Hematopoietic multipotent progenitor cell treated with erythropoietin and hydrocortisone succinate and interleukin-3 and kit ligand, for 6 days (in vitro differentiated cells): ENCODE measurements around the gene ZCCHC10.
"Not testable (repeated sequence)": the region's sequence is repeated elsewhere in the genome, so short reads cannot be mapped to it uniquely, and the experiment has no call there.

Experiments
- DNase-seq: peaks from one replicate; pipeline ENCODE4 v3.0.0-alpha.2; 2015

Gene ZCCHC10

DNA sequence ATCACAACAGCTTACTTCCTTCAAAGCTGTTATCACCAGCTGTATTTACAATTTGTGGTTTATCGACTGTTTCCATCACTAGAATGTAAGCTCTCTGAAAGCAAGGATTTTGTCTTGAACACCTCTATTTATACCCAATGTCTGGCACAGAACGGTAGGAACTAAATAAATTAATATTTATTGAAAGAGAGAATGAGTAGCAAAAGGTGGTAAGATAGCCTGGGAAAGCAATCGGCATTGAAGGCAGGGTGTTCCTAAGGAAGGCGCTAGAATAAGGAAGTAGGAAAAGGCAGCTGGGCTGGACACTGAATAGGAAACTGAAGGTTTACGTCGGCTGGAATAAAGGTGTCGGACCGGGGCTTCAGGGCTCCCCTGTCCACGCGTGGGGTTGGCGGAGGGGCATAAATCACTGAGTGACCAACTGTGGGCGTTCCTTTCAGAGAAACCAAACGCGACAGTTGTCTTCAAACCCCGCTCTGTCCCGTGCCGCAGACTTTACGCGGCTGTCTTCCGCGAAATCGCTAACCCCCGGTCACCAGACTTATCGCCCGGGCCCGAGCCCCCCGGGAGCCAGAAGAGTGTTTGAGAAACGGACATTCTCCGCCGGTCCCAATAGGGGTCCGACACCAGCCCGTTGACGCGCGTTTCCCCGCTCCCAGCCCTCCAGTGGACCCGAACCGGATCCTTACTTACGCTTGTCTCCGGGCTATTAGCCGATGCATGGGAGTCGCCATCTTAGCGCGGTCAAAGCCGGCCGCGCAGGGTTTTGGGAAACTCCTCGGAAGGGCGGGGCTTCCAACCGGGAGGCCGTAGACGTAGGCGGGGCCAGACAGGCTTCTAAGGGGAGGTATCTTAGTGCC, at the start of gene ZCCHC10:
ZCCHC10 (minus strand) TSS at position 746 of the 860 bp plus-strand sequence; CDS start at position 734, 12 bp downstream.
- DNase-seq: peak; percentile 98

DNA sequence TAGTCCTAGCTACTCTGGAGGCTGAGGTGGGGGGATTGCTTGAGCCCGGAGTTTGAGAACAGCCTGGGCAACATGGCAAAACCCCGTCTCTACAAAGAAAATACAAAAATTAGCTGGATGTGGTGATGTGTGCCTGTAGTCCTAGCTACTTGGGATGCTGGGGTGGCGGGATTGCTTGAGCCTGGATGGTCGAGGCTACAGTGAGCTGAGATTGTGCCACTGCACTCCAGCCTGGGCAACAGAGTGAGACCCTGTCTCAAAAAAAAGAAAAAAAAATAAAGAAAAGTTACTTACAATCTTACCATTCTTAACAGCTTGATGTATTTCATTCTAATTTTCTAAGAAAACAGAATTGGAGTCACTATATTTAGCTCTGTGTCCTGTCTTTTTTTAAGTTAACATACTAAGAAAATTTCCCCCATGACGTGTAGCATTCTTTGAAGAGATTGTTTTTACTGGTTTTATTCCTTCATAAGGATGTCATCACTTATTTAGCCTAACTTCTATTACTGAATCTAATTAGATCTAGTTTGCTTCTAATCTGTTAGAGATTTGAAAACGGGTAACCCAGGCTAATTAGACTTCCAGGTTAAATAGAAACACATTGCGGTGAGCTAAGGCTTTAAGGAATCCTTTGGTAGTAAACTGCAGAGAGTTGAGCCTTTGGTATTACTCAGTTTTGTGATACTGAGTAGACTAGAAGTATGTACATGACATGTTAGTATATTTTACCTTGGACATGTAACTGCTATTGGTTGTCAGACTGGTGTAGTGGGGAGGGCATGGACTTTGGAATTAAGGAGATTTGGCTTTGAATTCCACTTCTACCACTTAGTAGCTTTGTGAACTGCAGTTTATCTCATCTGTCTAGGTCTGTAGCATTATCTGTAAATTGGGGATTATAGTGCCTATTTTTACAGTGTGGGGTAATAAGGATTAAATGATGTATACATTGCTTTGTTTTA, 49.5 kb upstream of the ZCCHC10 start:
- DNase-seq: no peak

- no peak for DNase-seq
These were observed 45.7 kb upstream of the ZCCHC10 start for GRCh38 chr5:133072021-133072420.

- DNase-seq: no peak
These were observed 39.7 kb upstream of the ZCCHC10 start for GRCh38 chr5:133066045-133066444.

- no peak for DNase-seq
These were observed 39.1 kb upstream of the ZCCHC10 start for GRCh38 chr5:133065471-133065870.

- no peak for DNase-seq
These were observed 37.6 kb upstream of the ZCCHC10 start for GRCh38 chr5:133063965-133064364.

DNA sequence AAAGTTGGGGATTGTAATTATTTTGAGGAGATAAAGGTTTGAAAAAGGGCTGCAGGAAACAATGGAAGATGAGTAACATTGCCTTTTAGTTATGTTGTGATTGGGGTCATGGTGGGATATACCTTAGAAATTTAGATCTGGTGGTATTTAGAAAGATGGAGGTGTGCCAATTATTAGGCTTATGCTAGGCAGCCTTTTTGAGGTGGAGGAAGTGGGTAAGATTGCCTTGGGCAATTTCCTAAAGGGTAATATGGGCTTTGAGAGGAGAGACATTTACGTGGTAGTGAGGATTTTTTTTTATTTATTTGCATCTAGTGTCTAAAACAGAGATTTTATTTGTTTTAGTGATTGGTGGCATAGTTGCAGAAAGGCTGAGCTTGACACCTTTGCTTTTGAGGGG, 35.9 kb upstream of the ZCCHC10 start:
- DNase-seq: peak; percentile 60

GRCh38 chr5:133059621-133060020, 33.3 kb upstream of the ZCCHC10 start:
- DNase-seq: no peak

- DNase-seq: no peak
These were observed 30.5 kb upstream of the ZCCHC10 start for GRCh38 chr5:133056891-133057290.

- DNase-seq: no peak
These were observed 28.5 kb upstream of the ZCCHC10 start for GRCh38 chr5:133054697-133055471.

DNA sequence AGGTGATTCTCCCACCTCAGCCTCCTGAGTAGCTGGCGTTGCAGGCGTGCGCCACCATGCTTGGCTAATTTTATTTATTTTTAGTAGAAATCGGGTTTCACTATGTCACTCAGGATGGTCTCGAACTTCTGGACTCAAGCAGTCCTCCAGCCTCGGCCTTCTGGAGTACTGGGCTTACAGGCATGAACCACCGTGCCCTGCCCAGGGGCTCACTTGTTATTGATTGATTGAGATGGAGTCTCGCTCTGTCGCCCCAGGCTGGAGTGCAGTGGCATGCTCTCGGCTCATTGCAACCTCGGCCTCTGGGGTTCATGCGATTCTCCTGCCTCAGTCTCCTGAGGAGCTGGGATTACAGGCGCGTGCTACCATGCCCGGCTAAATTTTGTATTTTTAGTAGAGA, 27.1 kb upstream of the ZCCHC10 start:
- DNase-seq: no peak

DNA sequence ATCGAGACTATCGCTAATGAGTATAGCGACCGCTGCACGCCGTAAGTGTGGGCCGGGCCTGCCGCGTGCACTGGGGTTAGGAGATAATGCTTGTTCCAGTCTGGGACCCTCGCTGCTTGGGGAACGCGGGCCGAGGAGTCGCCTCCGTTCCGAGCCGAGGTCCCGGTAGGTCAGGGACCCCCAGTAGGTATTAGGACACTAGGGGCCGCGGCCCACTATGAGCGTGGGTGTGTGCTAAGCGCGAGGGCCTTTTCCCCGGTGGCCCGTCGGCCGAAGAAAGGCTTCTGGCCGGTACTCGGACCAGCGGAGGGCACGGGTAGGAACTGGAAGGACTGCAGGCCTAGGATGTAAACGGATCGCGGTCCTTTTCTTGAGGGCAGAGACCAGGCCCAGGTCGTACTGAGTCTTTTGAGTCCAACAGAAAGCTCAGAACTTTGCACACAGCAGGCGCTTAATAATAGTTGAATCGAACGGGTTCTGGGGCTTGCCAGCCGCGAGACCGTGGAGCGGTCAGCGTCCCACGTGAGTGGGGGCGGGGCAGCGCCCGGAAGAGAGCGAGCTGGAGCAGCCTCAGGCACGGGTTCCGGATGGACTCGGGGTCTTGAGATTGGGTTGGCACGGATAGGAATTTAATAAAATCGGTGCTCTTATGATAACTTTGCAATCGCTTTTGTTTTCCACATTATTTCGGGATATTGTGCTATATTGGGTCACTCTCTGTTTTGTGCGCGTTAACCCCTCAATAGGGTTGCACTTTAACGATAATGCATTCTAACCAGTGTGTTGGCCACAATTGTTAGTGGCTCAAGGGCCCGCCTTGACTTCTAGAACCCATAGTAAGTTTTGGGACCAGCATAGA, 26.2 kb upstream of the ZCCHC10 start:
- DNase-seq: peak; percentile 85

DNA sequence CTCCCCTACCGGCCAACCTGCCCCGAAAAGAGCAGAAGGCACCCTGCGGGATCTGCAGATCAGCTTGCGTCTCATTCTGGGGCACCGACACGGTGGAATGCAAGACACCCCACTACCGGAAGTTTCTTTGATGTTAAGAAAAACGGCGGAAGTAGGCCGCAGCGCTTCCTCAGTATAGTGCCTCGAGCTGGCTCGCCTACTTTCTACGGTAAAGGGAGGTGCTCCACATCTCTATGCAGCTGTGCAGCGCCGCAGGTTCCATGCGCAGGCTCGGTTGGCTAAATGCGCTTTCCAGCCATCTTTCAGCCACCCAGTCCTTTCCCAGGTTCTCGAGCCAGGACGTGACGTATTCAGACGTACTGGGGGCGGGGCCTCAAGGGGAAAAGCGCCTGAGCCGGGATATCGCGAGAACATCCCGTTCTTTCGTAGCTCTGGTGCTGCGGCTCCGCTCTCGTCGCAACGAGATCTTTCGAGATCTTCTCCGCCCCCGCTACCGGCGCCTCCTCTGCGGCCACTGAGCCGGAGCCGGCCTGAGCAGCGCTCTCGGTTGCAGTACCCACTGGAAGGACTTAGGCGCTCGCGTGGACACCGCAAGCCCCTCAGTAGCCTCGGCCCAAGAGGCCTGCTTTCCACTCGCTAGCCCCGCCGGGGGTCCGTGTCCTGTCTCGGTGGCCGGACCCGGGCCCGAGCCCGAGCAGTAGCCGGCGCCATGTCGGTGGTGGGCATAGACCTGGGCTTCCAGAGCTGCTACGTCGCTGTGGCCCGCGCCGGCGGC, 25.4 kb upstream of the ZCCHC10 start, which contains the start of gene HSPA4:
HSPA4 (plus strand) TSS at position 472 of the 775 bp plus-strand sequence; CDS start at position 710, 238 bp downstream.
- DNase-seq: peak; percentile 100

GRCh38 chr5:133051061-133051541, 24.8 kb upstream of the ZCCHC10 start:
- DNase-seq: no peak

DNA sequence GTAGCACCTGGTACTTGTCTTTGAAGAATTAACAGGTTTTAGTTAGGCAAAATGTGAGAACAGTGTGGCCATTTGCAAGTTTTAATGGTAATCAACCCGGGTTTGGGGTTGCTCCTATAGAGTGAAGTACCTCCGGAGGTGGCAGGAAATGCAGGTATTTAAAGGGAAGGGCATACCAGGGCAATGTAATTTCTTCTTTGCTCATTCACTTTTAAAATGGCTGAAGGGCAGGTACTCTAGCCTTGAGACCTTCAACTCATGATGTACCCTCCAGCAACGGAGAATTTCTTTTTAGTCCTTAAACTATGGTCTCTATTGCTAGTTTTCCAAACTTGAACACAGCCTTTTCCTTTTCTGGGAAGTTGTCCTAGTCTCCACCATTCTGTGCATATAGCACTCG, 24.2 kb upstream of the ZCCHC10 start:
- DNase-seq: no peak

DNA sequence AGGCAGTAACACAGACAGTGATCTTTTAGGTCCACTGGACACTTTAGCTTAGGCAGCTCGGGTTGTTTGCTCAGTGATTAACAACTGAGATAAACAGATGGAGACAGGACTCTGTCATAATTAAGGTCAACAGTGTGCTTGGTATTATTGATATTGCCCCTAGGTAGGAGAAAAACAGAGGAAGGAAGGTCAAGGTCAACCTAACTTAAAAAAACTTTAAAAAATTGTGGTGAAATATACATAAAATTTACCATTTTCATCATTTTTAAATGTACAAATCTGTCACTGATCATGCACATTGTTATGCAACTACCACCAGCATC, 23.3 kb upstream of the ZCCHC10 start:
- no peak for DNase-seq

DNA sequence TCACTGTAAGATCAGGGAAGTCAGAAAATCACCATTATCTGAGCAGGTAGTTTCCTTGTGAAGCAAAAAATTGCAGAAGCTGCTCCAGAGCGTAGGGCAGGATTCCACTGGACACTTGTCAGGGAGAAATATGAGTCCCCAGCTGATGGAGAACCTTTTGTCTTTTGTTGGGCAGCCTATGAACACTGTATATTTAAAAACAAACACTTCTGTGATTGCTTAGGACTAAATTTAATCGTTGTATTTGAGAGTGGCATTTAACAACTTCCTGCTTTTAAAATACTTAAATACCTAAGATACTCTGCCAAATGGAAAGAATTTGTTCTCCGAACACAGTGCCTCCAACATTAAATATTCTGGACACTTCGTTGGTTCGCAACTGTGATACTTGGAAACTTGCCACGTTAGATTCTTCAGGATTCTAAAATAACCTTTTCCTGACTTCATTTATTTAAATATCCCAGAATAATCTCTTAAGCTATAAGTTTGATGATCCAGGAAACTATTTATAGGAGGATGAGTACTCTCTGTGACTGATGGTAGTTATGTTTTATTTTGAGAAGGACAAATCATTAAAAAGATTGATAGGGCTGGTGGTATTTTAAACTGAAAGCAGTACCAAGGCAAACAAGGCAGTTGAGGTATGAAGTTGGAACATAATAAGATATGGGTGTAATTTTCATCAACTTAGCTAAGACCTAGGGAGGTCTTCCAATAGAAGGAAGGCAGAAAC, 22.8 kb upstream of the ZCCHC10 start:
- DNase-seq: no peak

DNA sequence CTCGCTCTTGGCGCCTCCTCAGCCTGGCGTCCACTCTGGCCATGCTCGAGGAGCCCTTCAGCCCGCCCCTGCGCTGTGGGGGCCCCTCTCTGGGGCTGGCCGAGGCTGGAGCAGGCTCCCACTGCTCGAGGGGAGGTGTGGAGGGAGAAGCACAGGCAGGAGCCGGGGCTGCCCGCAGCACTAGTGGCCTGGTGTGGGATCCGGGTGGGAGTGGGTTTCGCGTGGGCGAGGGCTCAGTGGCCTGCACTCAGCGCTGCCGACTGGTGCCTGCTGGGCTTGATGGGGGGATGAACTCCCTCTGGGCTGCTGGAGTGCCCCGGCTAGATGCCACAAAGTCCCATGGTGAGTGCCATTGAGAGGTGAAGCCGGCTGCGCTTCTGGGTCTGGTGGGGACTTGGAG, 21.1 kb upstream of the ZCCHC10 start:
- DNase-seq: no peak

- not testable (repeated sequence) for DNase-seq
These were observed 20.2 kb upstream of the ZCCHC10 start for GRCh38 chr5:133046560-133046959.

DNA sequence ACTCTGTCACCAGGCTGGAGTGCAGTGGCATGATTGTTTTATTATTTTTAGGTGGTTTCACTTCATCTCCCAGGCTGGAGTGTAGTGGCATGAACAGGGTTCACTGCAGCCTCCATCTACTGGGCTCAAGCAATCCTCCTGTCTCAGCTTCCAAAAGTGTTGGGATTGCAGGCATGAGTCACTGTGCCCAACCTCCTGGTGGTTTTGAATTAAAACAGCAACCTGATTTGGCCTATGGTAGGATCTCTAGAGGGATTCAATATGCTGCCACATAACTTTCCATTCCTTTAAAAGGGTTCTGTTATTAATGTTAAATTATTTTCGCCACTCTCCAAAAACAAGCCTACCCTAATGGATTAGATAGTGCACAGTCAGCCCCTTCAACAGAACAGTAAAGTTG, 15.6 kb upstream of the ZCCHC10 start:
- DNase-seq: no peak
